Measurements from ENCODE around the gene MAP1S.
A peak's percentile ranks its signal among the peaks of the same experiment; 100 is the strongest.

Gene MAP1S

GRCh38 chr19:17737690-17738153 is 18.4 kb downstream of the MAP1S start:
- DNase-seq, result no peak

DNA sequence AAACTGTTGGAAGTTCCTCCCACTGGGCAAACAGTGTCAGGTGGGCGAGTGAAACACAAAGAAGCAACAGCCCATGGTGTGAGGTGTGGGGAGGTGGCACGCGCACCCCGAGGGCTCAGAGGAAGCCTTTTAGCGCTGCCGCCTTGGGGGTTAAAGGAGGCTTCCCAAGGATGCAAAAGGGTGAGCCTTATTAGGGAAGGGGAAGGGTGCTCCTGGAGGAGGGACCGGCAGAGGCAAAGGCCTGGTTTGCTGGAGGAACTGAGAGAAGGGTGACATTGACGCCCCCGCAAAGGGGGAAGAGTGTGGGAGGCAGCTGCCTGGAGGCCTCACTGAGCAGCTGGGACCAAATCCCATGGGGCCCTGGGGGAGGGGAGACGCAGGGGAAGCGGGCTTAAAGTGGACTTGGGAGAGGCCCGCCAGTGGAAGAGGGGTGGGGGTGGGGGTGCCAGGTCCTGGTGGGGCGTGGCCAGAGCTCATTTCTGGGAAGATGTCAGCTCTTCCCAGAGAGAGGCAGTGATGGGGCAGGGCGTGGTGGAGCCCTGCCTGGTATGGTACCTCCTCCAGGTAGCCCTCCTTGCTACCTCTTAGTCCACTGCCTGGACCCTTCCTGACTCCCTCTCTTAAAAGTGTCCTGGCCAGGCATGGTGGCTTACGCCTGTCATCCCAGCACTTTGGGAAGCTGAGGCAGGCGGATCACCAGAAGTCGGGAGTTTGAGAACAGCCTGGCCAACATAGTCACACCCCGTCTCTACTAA is 20.0 kb downstream of the MAP1S start:
- no peak for DNase-seq

DNA sequence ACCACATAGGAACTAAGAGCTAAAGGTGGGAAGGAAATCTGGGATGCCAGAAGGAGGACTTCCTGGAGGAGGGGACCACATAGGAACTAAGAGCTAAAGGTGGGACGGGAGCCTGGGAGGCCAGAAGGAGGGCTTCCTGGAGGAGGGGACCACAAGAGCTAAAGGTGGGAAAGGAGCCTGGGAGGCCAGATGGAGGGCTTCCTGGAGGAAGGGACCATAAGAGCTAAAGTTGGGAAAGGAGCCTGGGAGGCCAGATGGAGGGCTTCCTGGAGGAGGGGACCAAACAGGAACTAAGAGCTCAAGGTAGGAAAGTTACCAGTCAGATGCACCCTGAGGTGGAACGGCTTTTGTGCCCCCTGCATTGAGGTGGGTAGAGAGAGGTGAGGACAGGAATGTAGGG is 22.2 kb downstream of the MAP1S start:
- no peak for DNase-seq

- DNase-seq, result peak; percentile 51
These were observed 24.7 kb downstream of the MAP1S start for GRCh38 chr19:17743874-17744580.

DNA sequence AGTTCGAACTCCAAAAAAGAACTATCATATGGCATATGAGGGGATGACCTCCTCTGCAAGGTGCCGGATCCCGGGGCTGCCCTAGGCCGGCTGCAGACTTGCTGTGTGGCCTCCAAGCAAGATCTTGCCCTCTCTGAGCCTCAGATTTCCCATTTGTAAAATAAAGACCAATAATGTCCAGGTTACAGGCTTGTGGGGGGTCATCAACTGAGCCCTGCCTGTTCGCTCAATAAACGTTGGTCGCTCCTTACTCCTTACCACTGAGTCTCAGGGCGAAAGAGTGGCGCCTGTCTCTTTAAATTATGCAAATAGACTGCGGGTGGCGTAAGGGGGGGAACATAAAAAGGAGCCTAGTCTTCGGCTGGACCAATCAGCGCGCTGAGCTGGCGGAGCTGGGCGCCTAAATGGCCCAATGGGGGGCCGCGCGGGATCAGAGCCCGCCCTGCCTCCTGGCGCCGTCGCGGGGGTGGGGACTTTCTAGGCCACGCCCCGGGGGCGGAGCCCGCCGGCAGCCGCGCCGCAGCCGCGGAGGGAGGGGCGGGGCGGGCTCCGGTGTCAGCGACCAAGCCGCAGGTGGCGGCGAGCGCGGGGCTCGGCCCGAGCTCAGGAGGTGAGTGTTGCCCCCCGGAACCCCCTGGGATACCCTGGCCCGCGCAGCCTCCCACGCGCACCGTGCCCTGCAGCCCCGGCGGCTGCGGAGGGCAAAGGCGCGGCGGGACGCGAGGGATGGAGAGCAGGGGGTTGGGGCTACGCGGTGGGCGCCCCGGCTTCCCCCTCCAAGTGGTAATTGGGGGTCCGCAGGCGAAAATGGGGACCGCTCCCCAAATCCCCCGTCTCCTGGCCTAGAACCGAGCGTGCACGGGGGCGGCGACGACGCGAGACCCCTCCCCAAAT is 28.2 kb downstream of the MAP1S start:
- peak; percentile 97 for DNase-seq

DNA sequence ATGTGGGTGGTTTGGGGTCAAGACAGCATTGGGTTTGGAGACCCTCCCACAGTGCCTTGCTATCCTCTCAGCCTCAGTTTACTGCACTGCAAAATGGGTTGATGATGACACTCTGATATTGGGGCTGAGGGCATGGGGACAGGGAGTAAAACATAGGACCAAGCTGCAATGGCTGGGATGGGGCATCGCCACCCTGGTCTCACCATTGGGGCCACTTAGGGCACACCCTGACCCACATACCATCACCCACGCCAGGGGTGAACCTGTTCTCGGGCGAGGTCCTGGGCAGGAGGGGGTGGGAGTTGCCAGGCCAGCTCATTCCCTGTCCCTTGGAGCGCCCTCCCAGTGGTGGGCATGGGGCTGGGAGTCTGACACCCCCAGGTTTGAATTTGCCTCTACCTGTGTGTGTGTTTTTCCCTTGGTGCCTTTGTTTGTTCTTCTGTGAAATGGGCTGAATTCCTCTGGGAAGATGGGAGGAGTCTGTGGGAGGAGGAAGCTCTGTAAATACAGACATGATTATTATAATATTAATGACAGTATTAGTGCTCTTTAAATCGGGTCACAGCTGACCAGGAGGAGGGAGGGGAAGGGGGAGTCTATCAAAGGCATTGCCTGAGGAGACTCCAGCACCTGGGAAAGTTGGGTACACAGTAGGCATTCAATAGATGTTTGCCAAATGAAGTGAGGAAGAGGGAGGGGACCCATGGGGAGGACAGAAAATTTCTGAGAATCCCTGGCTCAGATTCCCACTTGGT is 29.8 kb downstream of the MAP1S start:
- DNase-seq, result no peak

DNA sequence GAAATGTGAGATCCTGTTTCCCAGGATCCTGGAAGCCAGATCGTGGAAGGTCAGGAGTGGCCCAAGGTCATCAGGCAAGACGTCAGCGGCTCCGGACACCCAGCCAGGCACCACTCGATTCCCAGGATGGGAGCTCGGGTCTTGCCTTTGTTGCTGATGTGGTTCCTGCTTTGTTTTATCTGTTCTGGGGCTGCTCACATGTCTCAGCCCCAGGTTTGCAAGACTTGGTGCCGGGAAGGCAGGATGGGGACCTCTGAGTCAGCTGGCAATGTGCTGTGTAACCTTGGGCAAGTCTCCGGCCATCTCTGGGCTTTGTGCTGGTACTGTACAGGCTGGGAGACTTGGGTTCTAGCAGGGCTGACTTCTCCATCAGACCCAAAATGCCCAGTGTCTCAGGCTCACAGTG is 30.6 kb downstream of the MAP1S start:
- peak; percentile 72 for DNase-seq

- peak; percentile 92 for DNase-seq
These were observed 32.0 kb downstream of the MAP1S start, which contains the start of gene FCHO1 for GRCh38 chr19:17751103-17751911. Gene FCHO1 (plus strand): TSS chr19:17751477. CDS start chr19:17755165, 3,688 bp downstream.

- peak; percentile 50 for DNase-seq
These were observed 32.6 kb downstream of the MAP1S start for GRCh38 chr19:17751912-17752273.

GRCh38 chr19:17752865-17753639 is 33.8 kb downstream of the MAP1S start:
- no peak for DNase-seq

DNA sequence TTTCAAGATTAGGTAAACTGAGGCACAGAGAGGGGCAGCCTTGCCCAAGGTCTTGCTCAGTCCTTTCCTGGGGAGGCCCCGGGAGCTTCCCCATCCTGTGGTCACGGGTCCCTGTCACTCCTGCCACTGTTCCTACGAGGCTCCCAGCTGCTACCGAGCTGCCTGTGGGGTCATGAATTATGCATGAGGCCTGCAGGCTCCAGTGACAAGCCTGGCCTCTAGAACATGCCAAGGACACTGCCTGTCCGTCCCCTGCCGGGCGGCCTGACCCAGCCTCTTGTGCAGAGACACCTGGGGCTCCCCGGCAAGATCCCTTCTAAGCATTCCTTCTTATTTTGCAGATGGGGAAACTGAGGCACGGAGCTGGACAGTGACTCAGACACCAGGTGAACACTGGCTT is 34.7 kb downstream of the MAP1S start:
- DNase-seq, result no peak

- DNase-seq, result no peak
These were observed 35.6 kb downstream of the MAP1S start for GRCh38 chr19:17754634-17755442.

DNA sequence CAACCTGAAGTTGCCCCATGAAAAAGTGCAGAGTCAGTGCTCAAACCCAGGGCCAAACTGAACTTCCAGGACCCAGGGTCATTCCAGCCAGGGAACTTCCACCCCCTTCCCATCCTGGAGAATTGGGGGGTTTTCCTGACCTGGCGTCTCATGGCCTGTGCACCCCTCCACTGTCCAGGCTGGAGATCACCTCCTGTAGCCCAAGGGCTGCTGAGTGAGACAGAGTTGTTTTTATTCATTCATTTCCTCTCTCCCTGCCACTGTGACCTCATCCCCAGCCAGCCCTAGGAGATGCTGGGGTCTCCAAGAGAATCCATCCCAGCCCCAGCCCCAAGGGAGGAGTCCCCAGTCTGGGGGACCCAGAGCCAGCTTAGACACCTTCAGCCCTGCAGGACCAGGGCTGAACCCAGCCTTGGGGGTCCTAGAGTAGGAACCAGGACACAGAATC is 36.2 kb downstream of the MAP1S start:
- DNase-seq, result no peak

DNA sequence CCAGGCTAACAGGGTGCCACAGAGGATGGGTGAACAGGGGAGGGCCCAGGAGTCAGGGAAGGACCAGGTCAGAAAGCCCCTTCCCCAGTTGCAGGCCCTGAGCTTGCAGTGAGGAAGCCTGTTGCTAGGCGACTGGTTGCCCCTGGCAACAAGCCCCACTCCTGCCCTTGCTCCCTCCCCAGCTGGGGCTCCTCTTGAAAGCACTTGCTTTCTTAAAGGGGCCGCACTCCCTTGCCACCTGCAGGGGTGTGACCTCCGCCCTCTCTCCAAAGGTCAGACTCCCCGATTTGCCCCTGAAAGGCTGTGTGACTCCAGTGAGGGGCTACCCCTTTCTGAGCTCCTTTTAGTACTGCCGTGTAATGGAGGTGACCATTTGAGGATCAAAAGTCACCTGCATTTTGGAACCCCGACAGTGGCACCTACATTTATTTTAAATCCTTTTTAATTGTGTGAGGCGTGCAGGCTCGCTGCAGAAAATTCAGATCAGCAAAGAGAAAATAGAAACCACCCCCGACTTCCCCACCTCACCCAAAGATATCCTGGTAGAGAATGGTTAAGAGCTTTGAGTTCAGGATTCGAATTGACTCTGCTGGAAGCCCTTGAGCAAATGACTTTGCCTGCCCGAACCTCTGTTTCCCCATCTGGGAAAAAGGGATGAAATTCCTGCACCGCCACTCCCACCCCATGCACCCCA is 36.8 kb downstream of the MAP1S start:
- peak; percentile 47 for DNase-seq

DNA sequence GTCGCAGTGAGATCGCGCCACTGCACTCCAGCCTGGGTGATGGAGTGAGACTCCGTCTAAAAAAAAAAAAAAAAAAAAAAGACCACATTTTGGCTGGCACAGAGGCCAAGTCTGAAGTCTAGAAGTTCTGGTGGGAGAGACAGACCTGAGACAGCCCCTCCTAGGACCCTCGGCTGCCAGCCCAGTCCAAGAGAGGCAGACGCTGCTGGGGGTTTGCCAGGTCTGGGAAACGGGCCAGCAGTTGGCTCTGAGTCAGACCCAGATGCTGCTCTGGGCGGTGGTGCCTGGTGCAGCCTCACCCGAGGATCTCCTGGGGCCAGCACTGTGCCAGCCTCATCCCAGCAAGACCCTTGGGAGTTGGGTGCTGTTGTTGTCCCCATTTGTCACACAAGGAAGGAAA is 37.8 kb downstream of the MAP1S start:
- no peak for DNase-seq

- DNase-seq, result no peak
These were observed 39.2 kb downstream of the MAP1S start for GRCh38 chr19:17758515-17758914.

DNA sequence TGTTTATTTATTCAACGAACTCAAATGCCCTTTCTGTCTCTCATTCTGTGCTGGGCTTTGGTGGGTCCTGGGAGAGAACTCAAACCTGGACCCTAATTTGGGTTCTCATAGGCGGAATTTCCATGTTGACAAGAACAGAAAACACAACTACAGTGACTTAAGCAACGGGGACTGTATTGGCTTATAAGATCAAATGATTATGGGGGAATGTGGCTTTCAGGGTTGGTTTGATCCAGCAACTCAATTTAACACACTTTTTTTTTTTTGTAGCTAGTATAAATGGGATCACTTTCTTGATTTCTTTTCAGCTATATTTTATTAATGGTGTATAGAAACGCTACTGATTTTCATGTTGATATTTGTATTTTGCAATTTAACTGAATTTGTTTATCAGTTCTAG is 41.9 kb downstream of the MAP1S start:
- DNase-seq, result no peak

DNA sequence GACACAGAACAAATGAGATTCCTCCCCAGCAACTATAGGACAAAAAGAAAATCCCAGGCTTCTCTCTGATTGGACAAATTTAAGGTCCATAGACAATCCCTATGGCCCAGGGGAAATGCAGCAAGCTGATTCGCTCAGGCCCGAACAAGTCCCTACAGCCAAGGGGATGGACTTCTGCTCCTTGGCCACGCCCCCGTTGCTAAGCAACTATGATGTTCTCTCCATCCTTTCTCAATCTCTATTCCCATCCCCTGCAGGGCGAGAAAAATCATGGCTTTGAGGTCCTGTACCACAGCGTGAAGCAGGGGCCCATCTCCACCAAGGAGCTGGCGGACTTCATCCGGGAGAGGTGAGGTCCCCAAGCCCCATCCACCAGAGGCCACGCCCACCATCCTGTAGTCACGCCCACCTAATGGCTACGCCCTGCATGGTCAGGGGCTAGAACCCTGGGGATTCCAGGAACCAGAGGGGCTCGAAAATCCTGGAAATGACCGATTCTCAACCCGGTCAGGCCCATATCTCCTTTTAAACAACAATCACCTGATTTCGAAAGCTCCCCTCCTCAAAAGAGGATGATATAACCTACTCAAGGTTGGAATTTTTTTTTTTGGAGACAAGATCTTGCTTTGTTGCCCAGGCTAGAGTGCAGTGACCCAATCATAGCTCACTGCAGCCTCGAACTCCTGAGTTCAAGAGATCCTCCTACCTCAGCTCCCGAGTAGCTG is 43.4 kb downstream of the MAP1S start:
- DNase-seq, result no peak

DNA sequence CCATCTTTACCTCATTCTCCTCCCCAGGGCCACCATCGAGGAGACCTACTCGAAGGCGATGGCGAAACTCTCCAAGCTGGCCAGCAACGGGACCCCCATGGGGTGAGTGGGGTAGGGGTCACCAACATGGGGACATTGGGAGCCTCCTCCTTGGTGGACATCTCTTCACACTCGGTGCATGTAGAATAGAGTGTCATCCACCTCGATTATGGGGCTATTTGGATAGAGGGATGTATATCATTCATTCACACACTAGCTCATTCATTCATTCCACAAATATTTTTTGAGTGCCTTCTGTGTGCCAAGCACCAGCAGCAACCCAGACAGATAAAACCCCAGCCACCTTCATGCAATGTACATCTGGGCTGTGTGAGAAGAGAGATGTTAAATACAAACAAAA is 45.1 kb downstream of the MAP1S start:
- no peak for DNase-seq

Measured in activated CD4-positive, alpha-beta T cell treated with anti-CD3 and anti-CD28 coated beads, Interleukin-10, Interleukin-2, amounts not matched to agents 100 ng/mL and 50 ng/mL, durations not matched to agents 16 hours and 8 hours (primary cell).